Measurements from ENCODE around the gene DET1.
"Not testable (repeated sequence)": the region's sequence is repeated elsewhere in the genome, so short reads cannot be mapped to it uniquely, and the experiment has no call there.

Gene DET1

GRCh38 chr15:88546248-88547129 lies at the start of gene DET1:
Gene DET1 (minus strand): TSS chr15:88546681. CDS start chr15:88531705, 14,976 bp downstream.
- DNase-seq, result peak; percentile 95

DNA sequence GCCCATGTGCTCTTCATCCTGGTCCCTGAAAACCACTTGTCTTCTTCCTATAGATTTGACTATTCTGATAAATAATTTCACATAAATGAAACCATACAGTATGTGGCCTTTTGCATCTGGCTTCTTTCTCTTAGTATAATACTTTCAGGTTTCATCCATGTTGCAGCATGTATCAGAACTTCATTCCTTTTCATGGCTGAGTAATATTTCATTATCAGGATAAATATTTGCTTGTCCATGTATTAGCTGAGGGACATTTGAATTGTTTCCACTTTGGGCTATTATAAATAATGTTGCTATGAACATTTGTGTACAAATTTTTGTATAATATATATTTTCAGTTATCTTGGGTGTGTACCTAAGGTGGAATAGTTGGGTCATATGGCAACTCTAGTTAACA lies 44.9 kb upstream of the DET1 start:
- no peak for DNase-seq

DNA sequence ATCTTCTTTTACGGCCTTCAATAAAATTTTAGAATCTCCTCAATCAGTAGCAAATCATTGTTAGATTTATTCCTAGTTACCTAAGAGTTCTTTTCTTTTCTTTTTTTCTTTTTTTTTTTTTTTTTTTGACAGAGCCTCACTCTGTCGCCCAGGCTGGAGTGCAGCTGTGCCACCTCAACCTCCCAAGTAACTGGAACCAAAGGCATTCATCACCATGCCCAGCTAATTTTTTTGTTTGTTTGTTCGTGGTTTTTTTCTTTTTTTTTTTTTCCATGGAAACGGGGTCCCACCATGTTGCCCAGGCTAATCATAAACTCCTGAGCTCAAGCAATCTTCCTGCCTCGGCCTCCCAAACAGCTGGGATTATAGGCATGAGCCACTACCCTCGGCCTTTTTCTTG lies 44.3 kb upstream of the DET1 start:
- DNase-seq, result no peak

DNA sequence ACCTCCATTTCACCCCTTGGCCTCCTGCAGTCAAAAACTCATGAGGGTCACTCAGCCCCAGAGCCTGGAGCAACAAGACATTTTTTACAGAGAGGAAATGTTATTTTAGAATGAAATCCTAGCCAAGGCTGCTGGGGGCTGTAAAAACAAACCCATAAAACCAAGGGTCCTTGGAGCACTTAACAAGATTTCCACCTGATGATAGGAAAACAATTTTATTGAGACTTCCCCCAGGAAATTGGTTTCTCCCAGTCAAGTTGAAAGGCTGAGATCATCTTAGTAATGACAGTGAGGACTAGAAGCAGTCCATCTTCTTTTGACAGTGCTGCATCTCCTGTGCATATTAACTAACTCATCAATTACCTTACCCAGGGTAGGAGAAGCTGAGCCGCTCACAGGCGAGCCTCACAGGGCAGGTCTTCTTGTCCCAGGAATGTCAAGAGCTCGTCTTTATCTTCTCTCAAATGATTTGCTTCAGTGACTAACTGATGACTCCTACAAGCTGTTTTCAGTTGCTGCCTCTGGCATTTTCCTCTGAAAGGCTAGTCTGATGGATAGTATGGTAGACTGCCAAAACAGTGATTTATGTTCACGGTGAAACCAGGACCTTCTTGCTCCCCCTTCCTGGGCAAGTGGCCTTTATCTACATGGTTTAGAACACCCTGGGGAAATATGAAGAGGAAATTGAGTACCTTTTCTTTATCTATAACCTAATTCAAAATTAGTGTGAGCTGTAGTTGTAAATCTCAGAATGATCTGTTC lies 40.1 kb upstream of the DET1 start:
- DNase-seq, result no peak

- DNase-seq, result no peak
Measured at GRCh38 chr15:88580532-88580931, 34.1 kb upstream of the DET1 start.

GRCh38 chr15:88579322-88579721 lies 32.8 kb upstream of the DET1 start:
- DNase-seq, result no peak

- DNase-seq, result no peak
Measured at GRCh38 chr15:88574655-88575054, 28.2 kb upstream of the DET1 start.

- no peak for DNase-seq
Measured at GRCh38 chr15:88574077-88574476, 27.6 kb upstream of the DET1 start.

GRCh38 chr15:88571852-88572259 lies 25.4 kb upstream of the DET1 start:
- DNase-seq, result no peak

DNA sequence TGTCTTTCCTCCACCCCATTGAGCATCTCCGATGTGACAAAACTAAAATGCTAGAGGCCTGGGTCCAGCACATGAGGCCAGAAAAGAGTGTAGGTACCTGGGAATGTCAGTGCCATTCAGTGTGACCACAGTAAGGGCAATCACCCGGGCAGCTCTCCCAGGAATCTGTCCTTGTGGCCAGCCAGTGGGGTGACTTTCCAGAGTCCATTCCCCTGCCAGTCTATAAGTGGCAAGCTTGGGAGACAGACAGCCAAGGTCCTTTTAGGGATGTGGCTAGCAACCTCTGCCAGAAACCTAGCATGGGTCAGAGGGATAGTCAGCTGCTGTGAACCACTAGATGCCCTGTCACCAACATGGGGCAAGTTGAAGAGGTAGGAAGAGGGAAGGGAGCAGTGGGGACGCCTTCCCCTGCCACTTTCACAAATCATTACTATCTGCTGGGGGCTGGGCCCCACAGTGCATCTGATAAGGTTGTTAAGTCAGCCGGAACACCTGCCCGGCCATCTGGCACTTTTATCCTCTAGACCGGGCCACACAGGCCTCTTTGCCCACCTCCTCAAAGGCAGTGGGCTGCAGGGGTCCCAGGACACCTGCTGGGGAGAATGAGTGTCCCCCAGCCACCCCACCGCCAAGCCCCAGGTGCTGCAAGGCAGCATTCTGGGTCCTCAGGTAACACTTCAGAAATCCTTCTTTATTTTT lies 24.8 kb upstream of the DET1 start:
- DNase-seq, result no peak

DNA sequence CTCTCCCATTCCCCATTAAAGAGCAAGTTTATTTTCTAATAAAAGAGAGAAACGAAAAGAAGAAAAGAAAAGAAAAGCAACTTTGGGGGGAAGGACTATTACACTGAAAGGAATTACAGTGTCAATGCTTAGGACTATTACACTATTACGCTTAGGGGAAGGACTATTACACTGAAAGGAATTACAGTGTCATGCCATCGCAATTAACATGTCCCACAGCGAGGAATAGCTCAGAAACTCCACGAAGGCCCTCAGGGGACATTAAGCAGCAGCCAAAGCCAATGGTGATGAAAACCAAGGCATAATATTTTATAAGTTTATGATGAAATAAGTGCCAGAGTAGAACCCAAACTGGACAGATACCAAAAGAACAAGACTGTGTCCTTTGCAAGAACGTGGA lies 22.1 kb upstream of the DET1 start:
- DNase-seq, result no peak

DNA sequence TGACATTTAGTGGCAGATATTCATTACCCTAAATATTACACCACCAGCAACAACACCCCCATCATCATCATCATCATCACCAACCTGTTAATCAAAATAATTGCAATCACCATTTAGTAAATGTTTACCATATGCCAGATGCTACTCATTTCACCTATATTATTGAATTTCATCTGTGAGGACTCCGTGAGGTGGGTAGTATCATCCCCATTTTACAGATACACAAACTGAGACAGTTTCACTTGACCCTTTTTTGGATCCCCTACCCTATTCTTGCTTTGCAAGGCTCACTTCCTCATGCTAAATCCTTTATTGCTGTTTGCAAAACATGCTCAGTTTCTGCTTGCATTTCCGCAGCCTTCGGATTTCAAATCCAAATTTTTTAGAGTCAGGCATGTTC lies 18.3 kb upstream of the DET1 start:
- no peak for DNase-seq

GRCh38 chr15:88563638-88564037 lies 17.2 kb upstream of the DET1 start:
- DNase-seq, result no peak

DNA sequence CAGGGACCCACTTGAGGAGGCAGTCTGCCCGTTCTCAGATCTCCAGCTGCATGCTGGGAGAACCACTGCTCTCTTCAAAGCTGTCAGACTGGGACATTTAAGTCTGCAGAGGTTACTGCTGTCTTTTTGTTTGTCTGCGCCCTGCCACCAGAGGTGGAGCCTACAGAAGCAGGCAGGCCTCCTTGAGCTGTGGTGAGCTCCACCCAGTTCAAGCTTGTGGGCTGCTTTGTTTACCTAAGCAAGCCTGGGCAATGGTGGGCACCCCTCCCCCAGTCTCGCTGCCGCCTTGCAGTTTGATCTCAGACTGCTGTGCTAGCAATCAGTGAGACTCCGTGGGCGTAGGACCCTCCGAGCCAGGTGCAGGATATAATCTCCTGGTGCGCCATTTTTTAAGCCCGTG lies 13.1 kb upstream of the DET1 start:
- not testable (repeated sequence) for DNase-seq

DNA sequence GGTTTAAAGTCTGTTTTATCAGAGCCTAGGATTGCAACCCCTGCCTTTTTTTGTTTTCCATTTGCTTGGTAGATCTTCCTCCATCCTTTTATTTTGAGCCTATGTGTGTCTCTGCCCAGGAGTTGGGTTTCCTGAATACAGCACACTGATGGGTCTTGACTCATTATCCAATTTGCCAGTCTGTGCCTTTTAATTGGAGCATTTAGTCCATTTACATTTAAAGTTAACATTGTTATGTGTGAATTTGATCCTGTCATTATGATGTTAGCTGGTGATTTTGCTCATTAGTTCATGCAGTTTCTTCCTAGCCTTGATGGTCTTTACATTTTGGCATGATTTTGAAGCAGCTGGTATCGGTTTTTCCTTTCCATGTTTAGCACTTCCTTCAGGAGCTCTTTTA lies 11.5 kb upstream of the DET1 start:
- not testable (repeated sequence) for DNase-seq

- not testable (repeated sequence) for DNase-seq
Measured at GRCh38 chr15:88548009-88548408, 1.5 kb upstream of the DET1 start.

DNA sequence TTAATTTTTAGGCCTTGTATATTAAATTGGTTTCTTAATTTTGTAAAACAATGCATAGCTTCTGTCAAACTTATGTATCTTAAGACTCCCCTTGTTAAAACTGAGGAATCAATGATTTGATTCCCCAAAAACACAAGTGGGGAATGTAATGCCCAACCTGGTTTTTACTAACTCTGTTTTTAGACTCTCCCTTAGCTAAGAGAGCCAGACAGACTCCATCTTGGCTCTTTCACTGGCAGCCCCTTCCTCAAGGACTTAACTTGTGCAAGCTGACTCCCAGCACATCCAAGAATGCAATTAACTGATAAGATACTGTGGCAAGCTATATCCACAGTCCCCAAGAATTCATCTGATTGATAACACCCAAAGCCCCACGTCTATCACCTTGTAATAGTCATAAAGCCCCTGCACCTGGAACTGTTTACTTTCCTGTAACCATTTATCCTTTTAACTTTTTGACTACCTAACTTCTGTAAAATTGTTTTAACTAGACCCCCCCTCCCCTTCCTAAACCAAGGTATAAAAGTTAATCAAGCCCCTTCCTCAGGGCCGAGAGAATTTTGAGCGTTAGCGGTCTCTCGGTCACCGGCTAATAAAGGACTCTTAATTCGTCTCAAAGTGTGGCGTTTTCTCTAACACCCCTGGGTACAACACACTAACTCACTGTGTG lies 768 bp downstream of the DET1 start:
- DNase-seq, result not testable (repeated sequence)

DNA sequence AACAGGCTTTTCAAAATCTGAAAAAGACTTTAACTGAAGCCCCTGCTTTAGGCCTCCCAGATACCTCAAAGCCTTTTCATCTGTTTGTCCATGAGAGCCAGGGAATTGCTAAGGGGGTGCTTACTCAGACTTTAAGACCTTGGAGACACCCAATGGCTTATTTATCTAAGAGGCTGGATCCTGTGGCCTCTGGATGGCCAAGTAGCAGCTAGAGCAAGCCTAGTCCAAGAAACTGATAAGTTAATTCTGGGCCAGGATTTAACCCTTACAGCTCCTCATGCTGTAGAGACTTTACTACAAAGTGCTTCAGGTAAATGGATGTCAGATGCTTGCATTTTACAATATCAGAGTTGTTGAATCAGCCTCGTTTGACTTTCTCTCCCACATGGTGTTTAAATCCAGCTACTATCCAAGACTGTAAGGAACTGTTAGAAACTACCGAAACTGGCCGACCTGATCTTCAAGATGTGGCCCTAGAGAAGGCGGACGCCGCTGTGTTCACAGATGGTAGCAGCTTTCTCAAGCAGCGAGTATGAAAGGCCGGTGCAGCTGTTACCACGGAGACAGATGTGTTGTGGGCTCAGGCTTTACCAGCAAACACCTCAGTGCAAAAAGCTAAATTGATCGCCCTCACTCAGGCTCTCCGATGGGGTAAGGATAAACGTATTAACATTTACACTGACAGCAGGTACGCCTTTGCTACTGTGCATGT lies 3.3 kb downstream of the DET1 start:
- no peak for DNase-seq

- DNase-seq, result no peak
Measured at GRCh38 chr15:88542342-88542733, 4.1 kb downstream of the DET1 start.

GRCh38 chr15:88541709-88542341 lies 4.7 kb downstream of the DET1 start:
- DNase-seq, result no peak

DNA sequence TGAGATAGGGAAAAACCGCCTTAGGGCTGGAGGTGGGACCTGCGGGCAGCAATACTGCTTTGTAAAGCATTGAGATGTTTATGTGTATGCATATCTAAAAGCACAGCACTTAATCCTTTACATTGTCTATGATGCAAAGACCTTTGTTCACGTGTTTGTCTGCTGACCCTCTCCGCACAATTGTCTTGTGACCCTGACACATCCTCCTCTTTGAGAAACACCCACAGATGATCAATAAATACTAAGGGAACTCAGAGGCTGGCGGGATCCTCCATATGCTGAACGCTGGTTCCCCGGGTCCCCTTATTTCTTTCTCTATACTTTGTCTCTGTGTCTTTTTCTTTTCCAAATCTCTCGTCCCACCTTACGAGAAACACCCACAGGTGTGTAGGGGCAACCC lies 5.4 kb downstream of the DET1 start:
- not testable (repeated sequence) for DNase-seq

DNA sequence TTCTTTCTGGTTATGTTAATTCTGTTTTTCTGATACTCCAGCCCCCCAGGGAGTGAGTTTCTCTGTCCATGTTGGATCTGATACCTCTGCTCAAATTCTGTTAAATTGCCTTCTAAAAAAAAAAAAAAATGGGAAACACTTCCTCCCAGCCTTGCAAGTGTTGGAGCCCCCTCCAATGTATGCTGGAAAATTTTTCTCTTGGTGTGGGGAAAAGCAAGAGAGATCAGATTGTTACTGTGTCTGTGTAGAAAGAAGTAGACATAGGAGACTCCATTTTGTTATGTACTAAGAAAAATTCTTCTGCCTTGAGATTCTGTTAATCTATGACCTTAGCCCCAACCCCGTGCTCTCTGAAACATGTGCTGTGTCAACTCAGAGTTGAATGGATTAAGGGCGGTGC lies 6.1 kb downstream of the DET1 start:
- DNase-seq, result not testable (repeated sequence)

All from GDM1 (cell line).